Measurements from ENCODE around the gene ATP8A2.
"Not testable (repeated sequence)": the region's sequence is repeated elsewhere in the genome, so short reads cannot be mapped to it uniquely, and the experiment has no call there.

ATP8A2 gene

DNA sequence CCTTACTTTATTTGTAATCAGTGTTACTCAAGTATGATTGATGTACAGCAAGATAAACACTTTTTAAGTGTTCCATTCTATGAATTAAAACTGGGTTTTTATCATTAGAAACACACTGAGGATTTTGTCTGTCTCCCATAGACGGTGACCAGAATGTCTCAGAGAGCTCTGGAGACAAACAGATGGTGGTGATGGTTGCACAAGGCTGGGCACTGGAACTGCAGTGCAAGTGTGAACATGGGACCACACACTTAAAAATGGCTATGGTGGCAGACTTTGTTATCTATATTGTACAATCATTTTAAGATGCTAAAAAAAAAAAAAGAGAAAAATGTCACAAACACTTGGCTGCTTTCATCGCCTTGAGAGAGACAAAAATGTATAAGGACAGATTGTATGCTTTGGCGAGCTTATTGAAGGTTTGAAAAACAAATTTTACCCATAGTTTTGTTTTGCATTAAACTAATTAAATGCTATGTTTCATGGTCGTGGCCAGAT, 407.1 kb downstream of the ATP8A2 start:
- DNase-seq (ENCODE audit: low spot score) = no peak
- TF ChIP-seq, protein P1, sequence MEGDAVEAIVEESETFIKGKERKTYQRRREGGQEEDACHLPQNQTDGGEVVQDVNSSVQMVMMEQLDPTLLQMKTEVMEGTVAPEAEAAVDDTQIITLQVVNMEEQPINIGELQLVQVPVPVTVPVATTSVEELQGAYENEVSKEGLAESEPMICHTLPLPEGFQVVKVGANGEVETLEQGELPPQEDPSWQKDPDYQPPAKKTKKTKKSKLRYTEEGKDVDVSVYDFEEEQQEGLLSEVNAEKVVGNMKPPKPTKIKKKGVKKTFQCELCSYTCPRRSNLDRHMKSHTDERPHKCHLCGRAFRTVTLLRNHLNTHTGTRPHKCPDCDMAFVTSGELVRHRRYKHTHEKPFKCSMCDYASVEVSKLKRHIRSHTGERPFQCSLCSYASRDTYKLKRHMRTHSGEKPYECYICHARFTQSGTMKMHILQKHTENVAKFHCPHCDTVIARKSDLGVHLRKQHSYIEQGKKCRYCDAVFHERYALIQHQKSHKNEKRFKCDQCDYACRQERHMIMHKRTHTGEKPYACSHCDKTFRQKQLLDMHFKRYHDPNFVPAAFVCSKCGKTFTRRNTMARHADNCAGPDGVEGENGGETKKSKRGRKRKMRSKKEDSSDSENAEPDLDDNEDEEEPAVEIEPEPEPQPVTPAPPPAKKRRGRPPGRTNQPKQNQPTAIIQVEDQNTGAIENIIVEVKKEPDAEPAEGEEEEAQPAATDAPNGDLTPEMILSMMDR (IDR thresholded peaks at IDR 0.05; ENCODE audit: extremely low read depth, missing control alignments) = no peak

DNA sequence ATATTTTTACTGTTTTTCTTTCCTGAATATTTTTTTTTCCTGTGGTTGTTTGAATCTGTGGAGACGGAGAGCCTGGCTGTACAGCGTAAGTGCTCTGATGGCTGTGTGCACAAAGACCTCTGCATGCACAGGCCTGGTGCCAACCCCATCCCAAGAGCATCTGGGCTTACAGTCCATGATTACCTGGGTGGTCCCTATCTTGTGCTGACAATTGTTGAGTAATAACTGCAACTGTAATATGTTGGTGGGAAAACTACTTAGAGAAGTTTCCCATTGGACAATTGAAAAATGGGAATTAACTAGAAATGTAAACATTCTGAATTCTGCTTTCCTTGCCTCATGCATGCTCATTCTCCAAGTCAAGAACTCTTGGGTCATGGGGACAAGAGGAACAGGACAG, 411.3 kb downstream of the ATP8A2 start:
- TF ChIP-seq, protein P1 (IDR thresholded peaks at IDR 0.05; ENCODE audit: extremely low read depth, missing control alignments) = no peak
- no peak for DNase-seq (ENCODE audit: low spot score)

DNA sequence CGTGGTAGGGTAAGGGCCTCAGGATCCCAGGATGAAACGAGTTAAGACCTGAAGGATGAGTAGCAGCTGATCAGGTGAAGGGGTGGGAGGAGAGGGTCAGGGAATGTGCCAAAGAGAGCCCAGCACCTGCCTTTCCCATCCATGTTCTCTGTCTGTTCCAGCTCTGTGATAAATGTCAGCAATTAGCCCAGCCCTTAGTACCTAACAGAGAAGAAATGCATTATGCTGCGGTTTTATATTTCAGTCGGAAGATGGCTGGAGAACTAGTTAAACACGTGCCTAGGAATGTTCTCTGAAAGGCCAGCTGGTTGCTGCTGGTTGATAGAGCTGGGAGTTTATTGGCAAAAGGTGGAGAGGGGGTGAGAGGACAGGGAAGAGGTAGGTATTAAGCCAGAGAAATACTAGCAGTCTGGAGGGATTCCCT, 411.8 kb downstream of the ATP8A2 start:
- DNase-seq (ENCODE audit: low spot score) = no peak
- TF ChIP-seq, protein P1 (IDR thresholded peaks at IDR 0.05; ENCODE audit: extremely low read depth, missing control alignments) = no peak

DNA sequence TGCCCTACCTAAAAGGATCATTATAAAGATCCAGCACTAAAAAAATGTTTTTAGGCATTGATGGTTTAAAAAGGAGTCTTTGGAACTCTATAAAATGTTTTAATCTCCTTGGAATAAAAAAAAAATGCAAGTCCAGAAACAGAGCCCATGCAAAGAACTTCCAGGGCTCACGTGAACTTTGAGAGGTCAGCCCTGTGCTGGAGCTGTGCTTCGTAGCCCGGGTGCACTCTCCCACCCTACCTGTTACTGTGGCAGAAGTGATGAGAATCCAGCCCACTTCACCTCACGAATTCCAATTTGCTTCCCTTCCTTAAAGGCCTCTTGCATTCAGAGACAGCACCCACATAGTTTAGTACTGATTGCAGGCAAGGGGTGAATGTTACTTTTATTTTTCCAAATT, 412.3 kb downstream of the ATP8A2 start:
- DNase-seq (ENCODE audit: low spot score) = no peak
- TF ChIP-seq, protein P1 (IDR thresholded peaks at IDR 0.05; ENCODE audit: extremely low read depth, missing control alignments) = no peak

DNA sequence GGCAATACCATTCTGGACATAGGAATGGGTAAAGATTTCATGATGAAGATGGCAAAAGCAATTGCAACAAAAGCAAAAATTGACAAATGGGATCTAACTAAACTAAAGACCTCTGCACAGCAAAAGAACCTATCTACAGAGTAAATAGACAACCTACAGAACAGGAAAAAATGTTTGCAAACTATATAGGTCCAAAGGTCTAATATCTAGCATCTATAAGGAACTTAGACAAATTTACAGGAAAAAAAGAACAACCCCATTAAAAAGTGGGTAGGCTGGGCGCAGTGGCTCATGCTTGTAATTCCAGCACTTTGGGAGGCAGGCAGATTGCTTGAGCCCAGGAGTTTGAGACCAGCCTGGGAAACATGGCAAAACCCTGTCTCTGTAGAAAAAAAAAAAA, 418.4 kb downstream of the ATP8A2 start:
- not testable (repeated sequence) for DNase-seq (ENCODE audit: low spot score)

DNA sequence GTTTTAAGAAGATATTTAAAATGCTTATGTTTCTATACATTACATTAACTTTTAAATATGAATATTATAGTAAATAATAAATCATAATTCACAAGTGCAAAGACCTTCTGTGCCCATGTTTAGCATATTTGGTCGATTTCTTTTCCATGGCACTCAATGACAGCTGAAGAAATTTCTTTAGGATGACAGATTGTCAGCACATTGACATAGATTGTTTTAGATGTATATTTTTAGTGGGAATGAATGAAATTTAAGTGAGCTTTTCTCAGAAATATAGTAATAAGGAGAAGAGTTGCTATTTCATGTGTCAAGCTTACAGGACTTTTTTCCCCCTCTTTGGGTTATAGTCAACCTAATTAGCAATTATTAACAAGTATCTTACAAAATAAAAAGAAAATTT, 423.5 kb downstream of the ATP8A2 start:
- no peak for DNase-seq (ENCODE audit: low spot score)
- TF ChIP-seq, protein P1 (IDR thresholded peaks at IDR 0.05; ENCODE audit: extremely low read depth, missing control alignments) = no peak

DNA sequence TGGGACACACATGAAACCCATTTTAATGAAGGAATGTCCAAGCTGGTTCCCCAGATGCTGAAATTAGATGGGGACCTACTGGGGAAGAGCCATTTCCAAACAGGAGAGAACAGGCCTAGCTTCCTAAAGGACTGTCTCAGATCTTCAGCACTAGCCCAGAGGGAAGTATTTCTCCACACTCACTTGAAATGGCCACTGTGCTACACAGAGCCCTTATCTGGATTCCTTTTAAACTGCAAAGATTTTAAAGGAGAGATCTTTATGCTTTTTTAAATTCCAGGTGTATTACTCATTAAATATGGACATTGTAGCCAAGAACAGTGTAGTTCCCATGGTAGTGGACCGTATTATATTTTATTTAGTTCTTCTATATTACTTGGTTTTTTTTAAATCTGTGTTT, 424.7 kb downstream of the ATP8A2 start:
- DNase-seq (ENCODE audit: low spot score) = no peak
- TF ChIP-seq, protein P1 (IDR thresholded peaks at IDR 0.05; ENCODE audit: extremely low read depth, missing control alignments) = no peak

DNA sequence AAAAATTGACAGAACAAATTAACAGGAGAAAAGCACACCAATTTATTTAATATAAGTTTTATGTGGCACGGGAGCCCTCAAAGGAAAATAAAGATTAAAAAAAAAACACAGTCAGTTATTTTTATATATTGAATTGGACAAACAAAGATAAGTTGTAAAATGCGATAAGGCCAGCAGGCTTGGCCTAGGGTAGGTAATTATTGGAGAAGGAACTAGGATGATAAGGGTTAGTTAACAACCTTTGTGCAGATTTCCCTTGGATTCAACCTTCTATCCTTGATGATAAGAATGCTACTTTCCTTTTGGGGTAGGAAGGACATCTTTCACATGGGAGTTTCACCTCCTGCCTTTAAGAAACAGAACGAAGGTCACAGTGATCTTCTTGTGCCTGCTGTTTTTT, 427.2 kb downstream of the ATP8A2 start:
- no peak for DNase-seq (ENCODE audit: low spot score)
- TF ChIP-seq, protein P1 (IDR thresholded peaks at IDR 0.05; ENCODE audit: extremely low read depth, missing control alignments) = no peak
